ENCODE measurements around the gene PLEKHM3.
A peak's percentile ranks its signal among the peaks of the same experiment; 100 is the strongest.
"Not testable (repeated sequence)": the region's sequence is repeated elsewhere in the genome, so short reads cannot be mapped to it uniquely, and the experiment has no call there.

Gene PLEKHM3

DNA sequence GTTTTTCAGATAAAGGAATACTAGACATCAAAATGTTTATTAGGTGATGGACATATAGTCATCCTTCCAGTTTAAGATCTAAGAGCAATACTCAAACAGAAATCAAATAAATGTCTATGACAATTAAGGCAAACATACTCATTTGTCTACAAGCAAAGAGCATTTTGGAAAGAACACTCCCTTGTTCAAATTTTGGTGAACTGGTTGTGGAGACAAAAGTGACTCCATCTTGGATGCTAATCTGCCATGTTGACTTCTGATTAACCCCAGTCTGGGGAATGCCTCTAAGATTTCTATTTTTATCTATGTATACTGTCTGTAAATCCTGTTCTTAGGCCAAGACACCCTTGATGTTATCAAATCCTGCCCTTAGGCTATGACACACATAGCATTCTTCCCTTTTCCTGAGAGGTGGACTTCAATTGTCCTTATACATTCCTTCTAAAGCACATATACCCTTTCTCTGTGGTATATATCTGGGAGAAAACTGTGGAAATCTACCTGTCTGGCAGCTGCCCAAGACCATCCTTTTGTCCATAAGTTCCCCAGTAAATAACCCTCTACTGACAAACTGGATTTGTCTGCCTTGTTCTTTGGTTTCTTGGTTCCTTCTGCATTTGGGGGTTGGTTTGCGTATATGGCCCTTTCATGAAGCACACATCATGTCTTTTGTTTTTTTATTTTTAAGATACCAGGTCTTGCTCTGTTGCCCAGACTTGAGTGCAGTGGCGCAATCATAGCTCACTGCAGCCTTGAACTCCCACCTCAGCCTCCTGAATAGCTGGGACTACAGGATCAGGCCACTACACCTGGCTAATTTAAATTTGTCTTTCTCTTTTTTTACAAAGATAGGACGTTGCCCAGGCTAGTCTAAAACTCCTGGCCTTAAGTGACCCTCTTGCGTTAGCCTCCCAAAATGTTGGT is 12.5 kb upstream of the PLEKHM3 start:
- DNase-seq: no peak

GRCh38 chr2:208036357-208036756 is 11.0 kb upstream of the PLEKHM3 start:
- no peak for DNase-seq

GRCh38 chr2:208034503-208035140 is 9.3 kb upstream of the PLEKHM3 start:
- DNase-seq: no peak

- no peak for DNase-seq
Observed at GRCh38 chr2:208033701-208034502, 8.6 kb upstream of the PLEKHM3 start.

- no peak for DNase-seq
Observed at GRCh38 chr2:208031608-208032019, 6.3 kb upstream of the PLEKHM3 start.

DNA sequence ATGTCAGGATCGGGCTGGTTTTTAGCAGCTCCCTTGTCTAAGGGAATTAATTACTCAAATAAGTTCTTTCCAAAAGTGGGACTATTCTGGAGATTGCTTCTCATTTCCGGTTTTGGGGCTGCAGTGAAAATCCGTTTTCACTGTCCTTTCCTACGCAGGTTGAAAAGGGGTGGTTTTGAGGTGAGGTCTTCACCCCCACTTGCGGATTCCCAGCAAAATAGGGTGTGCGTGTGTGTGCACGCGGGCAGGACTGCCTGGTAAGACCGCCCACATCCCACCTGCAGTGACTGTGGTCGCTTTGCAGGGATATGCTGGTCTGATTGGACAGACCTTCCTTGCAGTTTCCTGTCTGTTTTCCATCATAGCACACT is 472 bp upstream of the PLEKHM3 start:
- DNase-seq: peak; percentile 21

GRCh38 chr2:208024091-208024490 is 1.2 kb downstream of the PLEKHM3 start:
- no peak for DNase-seq

GRCh38 chr2:208020253-208020652 is 5.1 kb downstream of the PLEKHM3 start:
- DNase-seq: no peak

DNA sequence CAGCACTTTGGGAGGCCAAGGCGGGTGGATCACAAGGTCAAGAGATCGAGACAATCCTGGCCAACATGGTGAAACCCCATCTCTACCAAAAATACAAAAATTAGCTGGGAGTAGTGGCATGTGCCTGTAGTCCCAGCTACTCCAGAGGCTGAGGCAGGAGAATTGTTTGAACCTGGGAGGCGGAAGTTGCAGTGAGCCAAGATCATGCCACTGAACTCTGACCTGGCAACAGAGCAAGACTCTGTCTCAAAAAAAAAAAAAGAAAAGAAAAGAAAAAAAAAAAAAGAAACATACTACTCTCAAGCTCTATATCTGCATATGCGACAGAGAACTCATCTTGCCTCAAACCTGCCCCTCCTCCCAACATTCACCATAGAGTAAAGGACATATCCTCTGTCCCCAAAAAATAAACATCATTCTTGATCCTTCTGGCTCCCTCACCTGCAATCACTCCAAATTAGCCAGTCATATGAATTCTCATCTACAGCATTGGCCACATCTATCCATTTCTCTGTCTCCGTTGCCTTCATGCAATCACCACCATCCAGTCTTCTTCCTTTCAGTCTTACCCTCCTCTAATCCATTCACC is 7.1 kb downstream of the PLEKHM3 start:
- not testable (repeated sequence) for DNase-seq

- DNase-seq: no peak
Observed at GRCh38 chr2:208017721-208018120, 7.6 kb downstream of the PLEKHM3 start.

DNA sequence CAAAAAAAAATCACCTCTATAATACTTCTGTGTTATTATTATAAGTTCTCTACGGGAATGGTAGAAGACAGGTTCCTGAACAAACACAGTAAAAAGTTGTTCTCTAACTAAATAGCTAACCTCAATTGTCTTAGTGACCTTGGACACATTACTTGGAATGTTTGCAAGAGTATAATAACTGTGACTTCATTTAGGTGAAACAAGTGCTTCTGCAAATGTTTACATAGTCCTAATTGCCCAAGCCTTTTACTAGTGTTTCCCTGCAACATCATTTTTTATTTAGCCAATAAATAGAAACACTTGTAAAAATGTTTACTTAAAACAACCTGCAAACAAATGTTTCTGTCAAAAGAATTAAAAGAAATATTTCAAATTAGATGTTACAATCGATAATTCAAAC is 9.9 kb downstream of the PLEKHM3 start:
- no peak for DNase-seq

DNA sequence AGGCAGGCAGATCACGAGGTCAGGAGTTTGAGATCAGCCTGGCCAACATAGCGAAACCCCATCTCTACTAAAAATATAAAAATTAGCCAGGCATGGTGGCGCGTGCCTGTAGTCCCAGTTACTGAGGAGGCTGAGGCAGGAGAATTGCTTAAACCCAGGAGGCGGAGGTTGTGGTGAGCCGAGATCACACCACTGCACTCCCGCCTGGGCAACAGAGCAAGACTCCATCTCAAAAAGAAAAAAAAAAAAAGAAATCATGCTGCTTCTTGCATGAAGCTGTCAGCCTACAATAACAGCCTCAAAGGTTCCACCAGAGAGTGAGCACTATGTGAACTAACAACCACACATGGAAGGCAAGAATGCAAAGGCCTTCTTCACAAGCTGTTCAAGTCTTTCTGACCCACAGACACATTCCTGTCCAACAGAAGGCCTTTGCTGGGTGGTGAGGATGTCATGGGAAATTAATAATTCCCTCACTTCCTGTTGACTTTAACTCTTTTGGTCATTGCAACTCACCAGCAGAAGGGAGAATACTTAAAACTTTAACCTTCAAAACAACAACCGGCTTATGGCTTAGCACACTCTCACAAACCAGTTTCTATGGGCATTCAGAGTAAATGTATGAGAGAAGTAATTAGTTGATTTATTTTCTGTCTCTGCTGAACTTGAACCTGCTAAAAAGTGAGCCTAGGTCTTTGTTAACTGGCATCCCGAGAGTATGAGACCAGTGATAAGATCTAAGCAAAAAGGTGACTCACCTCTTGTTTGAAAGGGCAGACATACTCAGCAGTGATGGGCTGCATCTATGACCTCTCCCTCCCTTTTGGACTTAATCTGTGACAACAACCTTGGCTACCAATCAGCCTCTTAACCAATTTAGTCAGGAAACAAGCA is 11.8 kb downstream of the PLEKHM3 start:
- DNase-seq: no peak

- no peak for DNase-seq
Observed at GRCh38 chr2:208012449-208012848, 12.9 kb downstream of the PLEKHM3 start.

- no peak for DNase-seq
Observed at GRCh38 chr2:208010506-208010905, 14.8 kb downstream of the PLEKHM3 start.

GRCh38 chr2:208006833-208007232 is 18.5 kb downstream of the PLEKHM3 start:
- no peak for DNase-seq

DNA sequence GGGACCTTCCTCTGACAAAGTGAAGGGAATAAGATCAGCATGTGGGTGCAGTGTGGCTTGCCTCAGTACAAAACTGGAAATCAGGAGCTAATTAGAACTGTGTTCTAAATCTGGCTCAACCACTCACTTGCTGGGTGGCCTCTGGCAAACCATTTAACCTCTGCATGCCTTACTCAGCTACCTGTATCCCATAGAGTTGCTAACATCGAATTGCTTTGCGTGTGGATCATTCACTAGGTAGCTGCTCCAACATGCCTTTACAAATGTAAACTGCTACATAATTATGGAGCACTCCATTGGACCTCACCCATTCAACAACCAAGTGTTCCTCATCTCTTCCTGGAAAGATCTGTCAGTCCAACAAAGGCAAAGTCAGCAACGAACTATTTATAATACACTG is 19.0 kb downstream of the PLEKHM3 start:
- DNase-seq: no peak

DNA sequence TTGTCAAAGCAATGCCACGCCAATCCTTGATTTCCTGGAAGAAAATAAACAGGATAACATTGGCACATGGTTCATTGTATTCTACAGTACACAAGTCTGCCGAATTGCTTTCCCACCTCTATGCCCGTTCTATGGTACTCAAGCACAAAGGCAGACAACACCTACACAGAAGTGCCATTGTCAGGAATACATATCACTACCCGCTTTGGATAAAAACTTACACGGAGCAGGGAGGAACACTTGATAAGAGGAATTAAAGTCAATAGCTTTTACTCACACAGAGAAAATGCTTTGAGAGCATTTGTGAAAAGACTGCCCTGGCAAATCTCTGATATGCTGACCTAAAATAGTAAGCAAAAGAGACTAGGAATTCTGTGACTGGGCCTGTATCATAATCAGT is 23.4 kb downstream of the PLEKHM3 start:
- no peak for DNase-seq

DNA sequence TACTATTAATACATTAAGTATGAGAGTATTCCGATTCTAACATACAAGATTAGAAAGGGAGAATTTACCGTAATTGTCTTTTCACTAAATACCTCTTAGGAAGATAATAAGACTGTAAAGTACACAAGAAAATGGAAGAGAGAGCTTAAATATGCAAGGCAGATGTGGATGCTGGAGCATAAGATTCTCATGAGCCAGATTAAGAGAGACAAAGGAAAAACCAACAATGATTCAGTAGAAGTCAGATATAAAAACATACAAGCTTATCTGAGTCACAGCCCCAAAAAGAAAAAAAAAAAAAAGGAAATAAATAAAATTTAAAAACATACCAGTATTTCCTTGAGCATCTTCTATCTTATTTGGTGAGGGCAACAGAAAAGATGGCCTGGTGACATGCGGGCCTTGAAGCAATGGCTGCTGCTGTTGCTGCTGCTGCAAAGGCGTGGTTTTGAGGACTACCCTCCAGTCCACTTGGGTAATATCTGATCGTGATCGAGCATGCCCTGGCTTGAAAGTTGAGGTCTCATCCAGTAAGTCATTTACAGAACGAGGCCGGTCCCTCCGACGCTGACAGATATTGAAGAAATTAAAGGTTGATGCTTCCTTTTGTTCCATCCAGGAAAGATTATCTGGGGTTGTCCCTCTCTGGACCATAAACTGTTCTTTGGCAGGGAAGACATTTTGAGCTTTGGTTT is 24.5 kb downstream of the PLEKHM3 start:
- no peak for DNase-seq

- DNase-seq: no peak
Observed at GRCh38 chr2:207996848-207997247, 28.5 kb downstream of the PLEKHM3 start.

GRCh38 chr2:207995887-207996286 is 29.4 kb downstream of the PLEKHM3 start:
- no peak for DNase-seq

DNA sequence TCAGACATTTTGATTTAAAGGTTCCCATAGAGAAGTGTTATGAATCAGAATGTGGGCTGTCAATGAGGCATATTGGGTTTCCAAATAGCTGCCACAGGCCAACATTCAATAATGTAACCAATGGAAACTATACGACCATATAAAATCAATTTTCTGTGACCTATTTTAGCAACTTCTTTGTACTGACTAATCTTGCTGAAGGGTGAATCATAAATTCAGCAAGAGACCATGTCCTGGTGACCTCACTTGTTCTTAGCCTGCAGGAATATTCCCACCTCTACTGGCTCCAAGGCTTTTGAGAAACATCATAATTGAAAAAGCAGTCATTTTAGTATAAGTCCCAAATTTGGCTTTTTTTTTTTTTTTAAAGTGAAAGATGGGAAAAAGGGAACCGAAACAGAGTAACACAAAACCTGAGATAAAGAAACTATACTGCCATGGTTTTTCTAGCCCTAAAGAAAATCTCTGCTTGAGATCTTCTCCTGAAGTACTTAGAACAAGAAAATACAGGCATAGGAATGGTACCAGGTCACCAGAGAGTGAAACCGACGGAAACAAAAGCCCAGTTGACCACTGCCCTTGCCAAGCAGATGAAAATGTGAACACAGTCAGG is 32.1 kb downstream of the PLEKHM3 start:
- no peak for DNase-seq
